Uterus (tissue), 4 donors: ENCODE results near the gene JAK3. TPM values are rescaled to one million over a fixed set of nuclear protein-coding genes. Genes with fewer than 3 reads are reported as not detected.

Source experiments
- DNase-seq, 2 donors: peaks; one replicate each; pipeline ENCODE4 v3.0.0-alpha.2; 2019 to 2020
- H3K27ac ChIP-seq, 2 donors: fragments of 200-600 bp; sonication (generic); 1 replicate in 1 of 2; 2 replicates in 1 of 2; pipeline ENCODE4 v1.5.1; 2016 to 2018
- H3K27me3 ChIP-seq, 2 donors: fragments of 200-600 bp; sonication (generic); one replicate each; pipeline ENCODE4 v1.5.1; 2018 to 2019; ENCODE audit warnings: control low read depth in 1 of 2
- H3K36me3 ChIP-seq, 2 donors: fragments of 200-600 bp; sonication (generic); one replicate each; pipeline ENCODE4 v1.5.1; 2019; ENCODE audit warnings: control low read depth in 1 of 2
- H3K4me1 ChIP-seq, 2 donors: fragments of 200-600 bp; sonication (generic); one replicate each; pipeline ENCODE4 v1.5.1; 2018 to 2019; ENCODE audit warnings: control low read depth in 1 of 2
- H3K4me3 ChIP-seq, 2 donors: fragments of 200-600 bp; sonication (generic); 1 replicate in 1 of 2; 2 replicates in 1 of 2; pipeline ENCODE4 v1.5.1; 2018 to 2019; ENCODE audit warnings: mild to moderate bottlenecking in 1 of 2
- H3K9me3 ChIP-seq, 2 donors: fragments of 200-600 bp; sonication (generic); one replicate each; pipeline ENCODE4 v1.5.1; 2019; ENCODE audit warnings: control low read depth in 1 of 2
- POLR2A ChIP-seq, 2 donors: fragments of 450-650 bp; IDR thresholded peaks; one replicate each; pipeline ENCODE4 v1.6.1; 2016; ENCODE audit warnings: antibody characterized with exemption in 2 of 2, mild to moderate bottlenecking in 1 of 2, moderate library complexity in 1 of 2
- intact Hi-C: fragments of 100-400 bp; cut with DNase I; formaldehyde crosslinking; loops from one replicate; pipeline ENCODE4 v1.15.1; 2023; ENCODE audit warnings: low total_unique reads
- total RNA-seq, 4 donors: library from RNA; depleted of rRNA in 3 of 4; stranded (reverse); fragments of >200 nt in 3 of 4; gene quantifications; one replicate each; pipeline versions ENCODE4 v1.1.0 to v1.2.4, GENCODE V29; 2014 to 2023
- TF ChIP-seq, protein P1 (sequence below), 4 experiments: fragments of 200-600 bp in 2 of 4; fragments of 450-650 bp in 2 of 4; sonication (generic) in 2 of 4; IDR thresholded peaks; one replicate each; pipeline ENCODE4 v1.5.1; 2016 to 2019; ENCODE audit warnings: antibody characterized with exemption in 4 of 4, mild to moderate bottlenecking in 2 of 4, moderate library complexity in 1 of 4
- donor health status: DM: yes; HTN: yes; CAD: no.

The JAK3 gene
- total RNA-seq, 4 donors from 2014 or later = under 0.01 to 8.1 (median 2.7) TPM

DNA sequence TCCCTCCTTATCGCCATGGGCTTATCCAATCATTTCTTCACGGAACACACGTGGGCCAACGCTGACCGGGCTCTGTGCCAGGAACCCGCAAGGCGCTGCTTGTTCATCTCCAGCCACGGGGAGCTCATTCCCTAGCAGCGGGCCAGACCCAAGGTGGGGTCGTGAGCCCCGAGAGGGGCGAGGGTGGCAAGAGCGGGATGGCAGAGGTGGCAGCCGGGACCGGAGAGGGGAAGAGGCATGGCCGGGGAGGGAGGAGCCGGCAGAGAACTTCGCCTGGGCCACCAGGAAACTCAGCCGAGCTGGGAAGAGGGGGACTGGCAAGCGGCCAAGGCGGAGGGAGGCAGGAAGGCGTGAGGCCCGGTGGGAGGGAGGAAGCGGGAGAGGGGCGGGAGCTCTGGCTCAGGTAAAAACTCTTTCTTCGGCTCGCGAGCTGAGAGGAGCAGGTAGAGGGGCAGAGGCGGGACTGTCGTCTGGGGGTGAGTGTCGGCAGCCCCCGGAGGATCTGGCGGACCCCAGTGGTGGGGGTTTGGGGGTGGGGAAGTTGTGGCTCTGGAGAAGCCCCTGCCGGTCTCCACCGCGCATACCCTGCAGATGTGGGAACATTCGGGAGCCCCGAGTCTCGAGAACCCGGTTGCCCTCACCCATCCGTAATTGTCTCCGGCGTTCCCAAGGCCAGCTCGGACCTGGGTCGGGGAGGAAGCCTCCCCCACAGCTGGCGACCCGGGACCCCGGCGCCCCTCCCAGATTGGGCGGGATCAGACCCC lies 52.9 kb downstream of the JAK3 start, which contains the start of gene B3GNT3:
TSS of gene B3GNT3 (plus strand) at position 408 of the 764 bp plus-strand sequence. CDS start 12,670 bp downstream, outside the sequence.
- intact Hi-C loops = no loop called here
- TF ChIP-seq, protein P1, sequence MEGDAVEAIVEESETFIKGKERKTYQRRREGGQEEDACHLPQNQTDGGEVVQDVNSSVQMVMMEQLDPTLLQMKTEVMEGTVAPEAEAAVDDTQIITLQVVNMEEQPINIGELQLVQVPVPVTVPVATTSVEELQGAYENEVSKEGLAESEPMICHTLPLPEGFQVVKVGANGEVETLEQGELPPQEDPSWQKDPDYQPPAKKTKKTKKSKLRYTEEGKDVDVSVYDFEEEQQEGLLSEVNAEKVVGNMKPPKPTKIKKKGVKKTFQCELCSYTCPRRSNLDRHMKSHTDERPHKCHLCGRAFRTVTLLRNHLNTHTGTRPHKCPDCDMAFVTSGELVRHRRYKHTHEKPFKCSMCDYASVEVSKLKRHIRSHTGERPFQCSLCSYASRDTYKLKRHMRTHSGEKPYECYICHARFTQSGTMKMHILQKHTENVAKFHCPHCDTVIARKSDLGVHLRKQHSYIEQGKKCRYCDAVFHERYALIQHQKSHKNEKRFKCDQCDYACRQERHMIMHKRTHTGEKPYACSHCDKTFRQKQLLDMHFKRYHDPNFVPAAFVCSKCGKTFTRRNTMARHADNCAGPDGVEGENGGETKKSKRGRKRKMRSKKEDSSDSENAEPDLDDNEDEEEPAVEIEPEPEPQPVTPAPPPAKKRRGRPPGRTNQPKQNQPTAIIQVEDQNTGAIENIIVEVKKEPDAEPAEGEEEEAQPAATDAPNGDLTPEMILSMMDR (IDR thresholded peaks at IDR 0.05) = no peak
- no peak for TF ChIP-seq POLR2A (IDR thresholded peaks at IDR 0.05)
- Histone ChIP-seq H3K9me3 (no peaks in the 10 kb centered on the region), H3K4me3 (no peak within 1 kb of the TSS), H3K27me3 (peaks cover 0 to 22% of the 10 kb centered on the region in 2 donors), H3K27ac (no peak within 1 kb of the TSS), H3K4me1 (no peaks in the 10 kb centered on the region), H3K36me3 (no peaks in the 10 kb centered on the region)
- no peak for DNase-seq

DNA sequence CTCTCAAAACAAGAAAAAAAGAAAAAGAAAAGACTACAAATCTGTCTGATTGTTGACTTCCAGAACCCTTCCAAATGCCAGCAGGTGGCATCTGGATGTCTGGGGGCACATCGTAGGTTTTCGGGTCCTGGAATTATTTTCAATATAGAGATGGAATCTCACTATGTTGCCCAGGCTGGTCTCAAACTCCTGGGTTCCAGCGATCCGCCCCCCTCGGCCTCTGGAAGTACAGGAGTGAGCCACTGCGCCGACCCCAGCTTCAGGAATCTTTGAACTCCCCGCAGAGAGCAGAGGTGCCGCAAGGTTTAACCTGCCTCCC lies 53.4 kb downstream of the JAK3 start:
- H3K9me3 ChIP-seq = no peaks in the 10 kb centered on the region
- TF ChIP-seq, protein P1 (IDR thresholded peaks at IDR 0.05) = no peak
- TF ChIP-seq POLR2A (IDR thresholded peaks at IDR 0.05) = no peak
- no peaks in the 10 kb centered on the region for H3K36me3 ChIP-seq
- no peak overlapping the region for H3K27ac ChIP-seq
- intact Hi-C loops = no loop called here
- no peak for DNase-seq
- peaks cover 0 to 22% of the 10 kb centered on the region in 2 donors for H3K27me3 ChIP-seq
- no peak overlapping the region for H3K4me3 ChIP-seq
- no peaks in the 10 kb centered on the region for H3K4me1 ChIP-seq

DNA sequence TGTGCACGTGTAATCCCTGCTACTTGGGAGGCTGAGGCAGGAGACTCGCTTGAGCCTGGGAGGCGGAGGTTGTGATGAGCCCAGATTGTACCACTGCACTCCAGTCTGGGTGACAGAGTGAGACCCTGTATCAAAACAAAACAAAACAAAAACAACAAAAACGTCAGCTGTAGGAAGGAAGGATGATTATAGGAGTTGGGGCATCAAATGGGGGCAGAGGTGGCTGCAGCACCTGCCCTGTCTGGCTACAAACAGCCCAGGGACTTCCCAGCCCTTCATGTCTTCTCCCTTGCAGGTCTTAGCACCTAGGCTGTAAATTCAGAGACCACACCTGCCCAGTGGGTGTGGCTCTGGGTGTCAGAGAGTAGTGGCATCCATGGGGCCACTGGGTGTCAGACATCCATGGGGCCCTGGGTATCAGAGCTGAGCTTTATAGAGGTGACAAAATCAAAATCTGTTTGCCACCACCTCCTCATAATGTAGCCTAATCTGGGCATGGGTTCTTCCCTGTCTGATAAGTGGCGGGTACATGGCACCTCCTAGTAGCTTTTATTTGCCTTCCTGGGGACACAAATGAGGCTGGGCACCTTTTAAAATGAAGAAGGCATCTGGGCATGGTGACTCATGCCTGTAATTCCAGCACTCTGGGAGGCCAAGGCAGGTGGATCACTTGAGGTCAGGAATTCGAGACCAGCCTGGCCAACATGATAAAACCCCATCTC lies 57.6 kb downstream of the JAK3 start:
- Histone ChIP-seq H3K27ac (no peak overlapping the region), H3K4me3 (no peak overlapping the region), H3K36me3 (no peaks in the 10 kb centered on the region), H3K4me1 (no peaks in the 10 kb centered on the region), H3K9me3 (no peaks in the 10 kb centered on the region), H3K27me3 (peaks cover 0 to 17% of the 10 kb centered on the region in 2 donors)
- no peak for DNase-seq
- TF ChIP-seq, protein P1 (IDR thresholded peaks at IDR 0.05) = no peak
- TF ChIP-seq POLR2A (IDR thresholded peaks at IDR 0.05) = no peak
- intact Hi-C loops = no loop called here

DNA sequence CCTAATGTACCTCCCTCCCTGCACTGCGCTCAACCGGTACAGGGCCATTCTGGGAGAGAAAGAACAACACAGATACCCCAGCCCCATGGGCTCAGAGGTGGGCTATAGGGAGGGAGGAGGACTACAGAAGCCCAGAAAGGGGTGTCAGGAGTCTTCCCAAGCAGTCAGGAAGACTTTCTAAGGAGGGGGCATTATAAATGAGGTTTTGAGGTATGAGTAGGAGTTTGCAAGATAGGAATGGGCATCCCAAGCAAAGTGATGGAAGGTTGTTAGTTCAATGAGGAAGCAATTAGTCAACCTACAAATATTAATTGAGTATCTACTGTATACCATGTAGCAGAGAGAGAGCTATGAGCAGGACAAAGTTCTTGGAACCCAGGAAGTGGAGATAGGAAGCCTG lies 59.1 kb downstream of the JAK3 start:
- TF ChIP-seq, protein P1 (IDR thresholded peaks at IDR 0.05) = no peak
- TF ChIP-seq POLR2A (IDR thresholded peaks at IDR 0.05) = no peak
- peaks cover 0 to 1% of the 10 kb centered on the region in 2 donors for H3K27me3 ChIP-seq
- intact Hi-C loops = no loop called here
- H3K27ac ChIP-seq = no peak overlapping the region
- no peak overlapping the region for H3K4me3 ChIP-seq
- no peak for DNase-seq
- H3K9me3 ChIP-seq = no peaks in the 10 kb centered on the region
- no peaks in the 10 kb centered on the region for H3K36me3 ChIP-seq
- H3K4me1 ChIP-seq = no peaks in the 10 kb centered on the region

DNA sequence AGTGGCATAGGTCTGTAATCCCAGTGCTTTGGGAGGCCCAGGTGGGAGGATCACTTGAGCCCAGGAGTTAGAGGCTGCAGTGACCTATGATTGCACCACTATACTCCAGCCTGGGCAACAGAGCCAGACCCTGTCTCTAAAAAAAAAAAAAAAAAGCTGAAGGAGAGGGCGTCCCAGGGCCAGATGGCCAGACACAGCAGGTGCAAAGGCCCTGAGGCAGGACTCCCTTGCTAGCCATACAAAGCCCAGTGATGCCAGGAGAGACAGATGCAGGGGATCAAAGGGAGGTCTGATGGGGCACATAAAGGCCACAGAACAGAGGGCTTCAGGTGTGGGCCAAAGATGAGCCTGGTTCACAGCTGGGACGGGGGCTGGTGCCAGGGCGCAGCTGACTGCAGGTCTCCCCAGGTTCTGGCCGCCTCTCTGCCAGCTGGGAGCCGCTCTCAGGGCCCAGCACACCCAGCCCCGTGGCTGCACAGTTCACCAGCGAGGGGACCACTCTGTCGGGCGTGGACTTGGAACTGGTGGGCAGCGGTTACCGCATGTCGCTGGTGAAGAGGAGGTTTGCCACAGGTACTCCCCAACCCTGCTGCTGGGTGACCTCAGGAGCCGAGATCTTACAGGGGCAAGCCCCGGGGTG lies 60.4 kb downstream of the JAK3 start:
- Histone ChIP-seq H3K27me3 (no peaks in the 10 kb centered on the region), H3K4me1 (no peaks in the 10 kb centered on the region), H3K36me3 (no peaks in the 10 kb centered on the region), H3K27ac (no peak overlapping the region), H3K9me3 (no peaks in the 10 kb centered on the region), H3K4me3 (no peak overlapping the region)
- TF ChIP-seq, protein P1 (IDR thresholded peaks at IDR 0.05) = no peak
- no peak for TF ChIP-seq POLR2A (IDR thresholded peaks at IDR 0.05)
- no peak for DNase-seq
- intact Hi-C loops = no loop called here
